ENCODE results near the gene BCAR1.
"Not testable (repeated sequence)": the region's sequence is repeated elsewhere in the genome, so short reads cannot be mapped to it uniquely, and the experiment has no call there.

BCAR1 gene, protein sequence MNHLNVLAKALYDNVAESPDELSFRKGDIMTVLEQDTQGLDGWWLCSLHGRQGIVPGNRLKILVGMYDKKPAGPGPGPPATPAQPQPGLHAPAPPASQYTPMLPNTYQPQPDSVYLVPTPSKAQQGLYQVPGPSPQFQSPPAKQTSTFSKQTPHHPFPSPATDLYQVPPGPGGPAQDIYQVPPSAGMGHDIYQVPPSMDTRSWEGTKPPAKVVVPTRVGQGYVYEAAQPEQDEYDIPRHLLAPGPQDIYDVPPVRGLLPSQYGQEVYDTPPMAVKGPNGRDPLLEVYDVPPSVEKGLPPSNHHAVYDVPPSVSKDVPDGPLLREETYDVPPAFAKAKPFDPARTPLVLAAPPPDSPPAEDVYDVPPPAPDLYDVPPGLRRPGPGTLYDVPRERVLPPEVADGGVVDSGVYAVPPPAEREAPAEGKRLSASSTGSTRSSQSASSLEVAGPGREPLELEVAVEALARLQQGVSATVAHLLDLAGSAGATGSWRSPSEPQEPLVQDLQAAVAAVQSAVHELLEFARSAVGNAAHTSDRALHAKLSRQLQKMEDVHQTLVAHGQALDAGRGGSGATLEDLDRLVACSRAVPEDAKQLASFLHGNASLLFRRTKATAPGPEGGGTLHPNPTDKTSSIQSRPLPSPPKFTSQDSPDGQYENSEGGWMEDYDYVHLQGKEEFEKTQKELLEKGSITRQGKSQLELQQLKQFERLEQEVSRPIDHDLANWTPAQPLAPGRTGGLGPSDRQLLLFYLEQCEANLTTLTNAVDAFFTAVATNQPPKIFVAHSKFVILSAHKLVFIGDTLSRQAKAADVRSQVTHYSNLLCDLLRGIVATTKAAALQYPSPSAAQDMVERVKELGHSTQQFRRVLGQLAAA

DNA sequence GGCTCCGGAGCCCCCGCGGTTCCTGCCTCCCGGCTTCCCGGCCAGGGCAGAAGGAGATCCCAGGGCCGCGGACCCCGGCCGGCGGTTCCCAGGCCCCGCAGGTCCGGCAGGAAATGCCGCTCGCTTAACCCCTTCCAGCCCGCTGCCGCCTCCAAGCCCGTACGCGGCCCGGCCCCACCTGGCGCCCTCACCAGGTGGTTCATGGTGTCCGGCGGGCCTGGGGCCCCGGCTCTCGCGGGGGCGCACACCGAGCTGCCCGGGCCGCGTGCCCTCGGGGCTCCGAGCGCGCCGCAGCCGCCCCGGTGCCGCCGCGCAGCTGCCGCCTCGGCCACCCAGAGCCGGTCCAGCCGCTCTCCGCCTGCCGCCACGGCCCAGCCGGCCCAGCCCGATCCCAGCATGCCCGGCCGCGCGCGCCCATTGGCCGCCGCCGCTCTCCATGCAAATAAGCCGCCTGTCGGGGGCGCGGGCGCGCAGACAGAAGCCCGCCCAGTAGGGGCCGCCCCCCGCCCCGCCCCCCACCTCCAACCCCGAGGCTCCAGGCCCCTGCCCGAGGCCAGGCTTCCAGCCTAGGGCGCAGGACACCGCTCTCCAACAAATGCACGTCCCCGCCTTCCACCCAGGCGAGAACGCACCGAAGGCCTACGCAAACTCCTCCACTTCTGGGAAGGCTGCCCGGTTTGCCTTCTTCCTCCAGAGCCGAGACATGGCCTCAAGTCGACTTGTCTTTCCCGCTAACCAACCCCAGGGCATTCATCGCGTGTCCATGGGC, at the start of gene BCAR1:
BCAR1 (minus strand) TSS at position 345 of the 769 bp plus-strand sequence; CDS start at position 203, 142 bp downstream.
- no peak for DNase-seq (ENCODE audit: low read depth, low spot score)

DNA sequence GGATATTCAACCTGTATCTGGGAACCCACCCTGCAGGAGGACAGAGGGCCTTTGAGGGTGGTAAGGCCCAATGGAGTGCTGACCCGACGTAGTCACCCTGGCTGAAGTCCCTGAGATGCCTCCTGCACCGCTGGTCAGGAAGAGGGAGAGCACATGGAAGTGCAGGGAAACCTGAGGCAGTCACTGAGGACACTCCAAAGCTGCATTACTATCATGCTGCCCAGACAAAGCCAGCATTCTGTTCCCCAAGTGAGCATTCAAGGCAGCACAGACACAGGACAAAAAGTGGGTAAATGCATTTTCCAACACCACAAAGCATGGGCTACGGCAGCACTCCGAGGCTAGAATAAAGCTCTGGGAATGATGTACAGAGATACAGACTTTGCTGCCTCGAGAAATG, 46.8 kb upstream of the BCAR1 start:
- DNase-seq (ENCODE audit: low read depth, low spot score): no peak

DNA sequence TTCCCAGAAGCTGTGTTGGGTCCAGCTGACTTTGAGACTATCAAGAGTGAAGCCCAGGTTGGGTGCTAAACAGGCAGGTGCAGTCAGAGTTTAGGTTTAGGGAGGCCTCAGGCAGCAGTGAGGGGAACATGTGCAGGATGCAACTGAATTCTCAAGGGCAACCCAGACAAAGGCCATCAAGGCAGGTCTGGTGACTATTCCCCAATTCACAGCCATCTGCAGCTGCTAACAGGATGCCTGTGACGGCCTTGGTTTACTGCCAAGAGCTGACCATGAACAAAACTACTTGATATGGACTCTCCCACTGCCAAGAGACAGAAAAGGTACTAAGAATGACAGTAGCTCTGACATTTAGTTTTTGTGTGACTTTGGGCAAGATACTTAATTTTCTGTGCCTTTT, 45.2 kb upstream of the BCAR1 start:
- no peak for DNase-seq (ENCODE audit: low read depth, low spot score)

DNA sequence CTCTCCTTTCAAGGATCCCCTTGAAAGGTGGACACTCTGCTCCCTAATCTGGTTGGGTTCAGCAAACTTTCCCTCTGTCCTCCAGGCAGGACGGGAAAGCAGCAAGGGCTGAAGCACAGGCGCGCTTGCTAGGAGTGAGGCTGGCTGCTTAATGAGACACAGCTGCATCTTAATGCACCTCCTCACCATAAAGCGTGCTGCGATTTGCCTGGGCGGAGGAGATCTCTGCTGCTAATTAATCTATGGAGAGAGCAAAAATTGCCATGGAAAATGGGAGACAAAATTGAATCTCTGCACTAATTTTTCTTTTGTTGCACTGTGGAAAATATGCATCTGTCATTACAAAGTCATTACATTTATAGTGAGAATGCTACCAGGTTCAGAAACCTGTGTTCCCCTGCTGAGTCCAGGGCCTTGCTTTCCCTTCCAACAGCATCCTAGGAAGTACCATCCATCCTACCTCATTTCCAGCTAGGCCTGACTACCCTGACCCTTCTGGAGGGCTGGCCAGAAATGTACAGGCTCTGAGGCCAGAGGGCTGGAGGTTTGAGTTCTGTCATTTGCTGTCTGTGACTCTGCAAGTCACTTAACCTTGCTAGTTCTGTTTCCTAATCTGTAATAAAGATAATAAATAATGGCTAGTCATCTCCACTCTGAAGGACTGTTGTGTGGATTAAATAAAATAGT, 43.5 kb upstream of the BCAR1 start:
- DNase-seq (ENCODE audit: low read depth, low spot score): no peak

DNA sequence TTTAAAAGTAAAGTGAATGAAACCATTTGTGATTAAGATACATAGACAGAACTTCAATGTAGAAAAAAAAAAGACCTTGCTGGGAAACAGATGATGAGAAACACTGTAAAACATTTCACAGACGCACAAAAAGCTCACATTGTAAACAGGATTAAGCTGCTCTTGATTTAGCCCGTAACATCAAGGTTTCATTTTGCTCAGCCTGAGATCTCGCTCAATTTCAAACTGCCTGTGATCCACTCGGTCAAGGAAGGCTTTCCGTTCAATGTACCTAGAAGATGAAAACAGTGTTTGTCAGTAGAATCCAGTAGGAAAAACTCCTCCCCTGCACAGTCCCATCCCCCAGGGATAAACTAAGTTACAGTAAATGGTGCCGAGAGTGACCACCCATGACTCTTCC, 42.3 kb upstream of the BCAR1 start:
- no peak for DNase-seq (ENCODE audit: low read depth, low spot score)

DNA sequence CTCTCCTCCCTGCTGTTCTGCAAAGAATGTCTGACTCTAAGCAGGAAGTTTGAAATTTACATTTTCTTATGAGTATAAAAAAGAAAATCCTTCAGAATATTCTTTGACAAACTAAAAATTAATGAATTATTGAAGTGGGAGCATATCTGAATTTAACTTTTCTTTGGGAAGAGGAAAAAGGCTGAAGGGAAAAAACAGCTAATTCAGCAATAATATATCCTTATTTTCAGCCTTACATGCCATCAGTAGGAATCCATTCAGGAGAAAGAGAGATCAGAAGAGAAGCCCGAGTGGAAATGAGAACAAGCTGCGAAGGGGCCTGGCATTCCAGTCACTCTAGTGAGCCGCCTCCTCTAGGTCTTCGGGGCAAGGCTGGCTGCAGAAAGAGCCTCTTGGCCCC, 41.7 kb upstream of the BCAR1 start:
- no peak for DNase-seq (ENCODE audit: low read depth, low spot score)

DNA sequence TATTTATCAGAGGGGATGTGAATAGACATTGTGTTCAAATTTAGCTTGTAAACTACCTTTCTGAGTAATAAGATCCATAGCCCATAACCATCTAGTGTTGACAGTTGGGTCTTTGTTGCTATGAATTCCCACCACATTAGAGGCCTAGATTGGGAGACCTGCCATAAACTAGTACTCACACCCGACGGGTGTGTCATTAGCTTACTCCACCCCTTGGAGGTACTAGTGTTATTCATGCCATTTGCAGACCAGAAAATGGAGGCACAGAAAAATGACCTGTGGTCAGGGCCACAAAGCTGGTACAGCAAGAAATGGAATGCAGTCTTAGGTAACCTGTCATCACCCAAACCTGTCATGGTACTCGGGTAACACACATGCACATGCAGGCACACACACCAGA, 41.3 kb upstream of the BCAR1 start:
- DNase-seq (ENCODE audit: low read depth, low spot score): no peak

DNA sequence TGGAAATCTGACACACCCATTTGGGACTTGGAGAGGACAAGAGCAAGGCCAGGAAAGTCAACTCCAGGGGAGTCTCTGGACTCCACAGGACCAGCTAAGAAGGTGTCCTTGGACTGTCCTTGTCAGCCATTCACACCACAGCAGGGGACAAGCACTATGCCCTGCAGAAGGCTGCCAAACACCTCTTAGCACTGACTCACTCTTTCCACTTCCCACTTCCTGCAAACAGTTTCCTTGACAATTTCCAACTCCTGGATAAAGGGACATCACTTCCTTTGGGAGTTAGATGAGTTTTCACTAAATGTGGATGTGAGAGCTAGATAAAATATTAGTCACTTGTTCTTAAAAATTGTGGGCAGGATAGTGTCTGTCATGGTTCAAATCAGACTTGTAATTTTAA, 37.8 kb upstream of the BCAR1 start:
- peak; percentile 25 for DNase-seq (ENCODE audit: low read depth, low spot score)

DNA sequence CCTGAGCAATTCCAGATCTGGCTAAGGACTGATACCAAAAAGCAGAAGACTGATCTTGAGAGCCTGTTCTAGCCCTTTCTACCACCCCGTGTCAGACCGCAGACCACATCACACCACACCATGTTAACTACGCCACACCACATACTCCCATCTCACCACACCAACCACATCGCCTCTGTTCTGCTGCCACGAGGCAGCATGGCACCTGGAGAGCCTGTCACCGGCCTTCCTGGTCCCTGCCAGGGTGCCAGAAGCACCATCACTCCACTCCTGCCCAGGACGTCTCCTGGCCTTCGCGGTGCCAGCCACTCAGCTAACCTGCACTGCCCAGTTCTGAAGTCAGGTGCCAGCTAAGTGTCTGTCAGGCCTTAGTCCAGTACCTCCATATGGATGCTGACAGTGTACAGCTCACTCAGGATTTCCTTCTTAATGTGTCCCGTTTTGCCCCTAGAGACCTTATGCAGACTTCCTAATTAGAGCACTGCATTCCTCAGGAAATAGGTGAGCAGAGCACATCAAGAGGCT, 37.2 kb upstream of the BCAR1 start:
- no peak for DNase-seq (ENCODE audit: low read depth, low spot score)

DNA sequence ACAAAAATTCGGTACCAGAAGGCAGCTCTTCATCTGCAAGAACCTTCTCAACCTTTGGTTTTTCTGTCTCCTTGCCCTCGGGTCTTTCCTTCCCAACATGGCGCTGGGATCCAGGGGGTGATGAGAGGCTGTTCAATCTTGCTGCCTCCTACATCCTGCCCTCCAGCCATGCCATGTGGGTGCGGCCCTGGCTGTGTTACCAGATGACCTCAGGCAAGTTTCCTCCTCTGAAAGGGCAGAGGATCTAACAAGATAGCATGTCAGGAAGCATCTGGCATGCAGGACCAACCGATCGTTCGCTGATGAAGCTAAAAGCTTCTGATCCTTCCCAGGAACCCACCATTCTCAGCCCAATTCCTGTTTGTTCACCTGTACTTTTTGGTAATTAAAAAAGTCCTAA, 36.8 kb upstream of the BCAR1 start:
- DNase-seq (ENCODE audit: low read depth, low spot score): no peak

DNA sequence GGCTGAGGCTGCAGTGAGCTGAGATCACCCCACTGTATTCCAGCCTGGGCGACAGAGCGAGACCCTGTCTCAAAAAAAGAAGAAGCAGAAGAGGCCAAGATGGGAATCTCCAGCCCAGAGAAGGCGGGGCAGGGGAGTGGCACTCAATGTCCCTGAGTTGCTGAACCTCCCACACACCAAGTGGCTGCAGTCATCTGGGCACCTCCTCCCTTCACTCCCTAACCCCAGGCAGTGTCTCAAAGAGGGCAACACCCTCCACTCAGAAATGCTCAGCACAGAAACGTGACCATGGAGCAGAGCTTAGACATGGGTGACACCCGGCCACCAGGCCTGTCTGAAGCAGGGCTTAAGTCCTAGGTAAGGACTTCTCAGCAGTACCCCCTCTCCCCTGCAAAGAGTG, 36.3 kb upstream of the BCAR1 start:
- no peak for DNase-seq (ENCODE audit: low read depth, low spot score)

DNA sequence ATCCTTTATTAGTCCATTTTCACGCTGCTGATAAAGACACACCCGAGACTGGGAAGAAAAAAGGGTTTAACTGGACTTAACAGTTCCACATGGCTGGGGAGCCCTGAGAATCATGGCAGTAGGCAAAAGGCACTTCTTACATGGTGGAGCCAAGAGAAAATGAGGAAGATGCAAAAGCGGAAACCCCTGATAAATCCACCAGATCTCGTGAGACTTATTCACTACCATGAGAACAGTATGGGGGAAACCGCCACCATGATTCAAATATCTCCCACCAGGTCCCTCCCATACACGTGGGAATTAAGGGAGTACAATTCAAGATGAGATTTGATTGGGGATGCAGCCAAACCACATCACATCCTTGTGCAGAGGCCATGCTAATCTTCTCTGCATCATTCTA, 35.0 kb upstream of the BCAR1 start:
- DNase-seq (ENCODE audit: low read depth, low spot score): no peak

DNA sequence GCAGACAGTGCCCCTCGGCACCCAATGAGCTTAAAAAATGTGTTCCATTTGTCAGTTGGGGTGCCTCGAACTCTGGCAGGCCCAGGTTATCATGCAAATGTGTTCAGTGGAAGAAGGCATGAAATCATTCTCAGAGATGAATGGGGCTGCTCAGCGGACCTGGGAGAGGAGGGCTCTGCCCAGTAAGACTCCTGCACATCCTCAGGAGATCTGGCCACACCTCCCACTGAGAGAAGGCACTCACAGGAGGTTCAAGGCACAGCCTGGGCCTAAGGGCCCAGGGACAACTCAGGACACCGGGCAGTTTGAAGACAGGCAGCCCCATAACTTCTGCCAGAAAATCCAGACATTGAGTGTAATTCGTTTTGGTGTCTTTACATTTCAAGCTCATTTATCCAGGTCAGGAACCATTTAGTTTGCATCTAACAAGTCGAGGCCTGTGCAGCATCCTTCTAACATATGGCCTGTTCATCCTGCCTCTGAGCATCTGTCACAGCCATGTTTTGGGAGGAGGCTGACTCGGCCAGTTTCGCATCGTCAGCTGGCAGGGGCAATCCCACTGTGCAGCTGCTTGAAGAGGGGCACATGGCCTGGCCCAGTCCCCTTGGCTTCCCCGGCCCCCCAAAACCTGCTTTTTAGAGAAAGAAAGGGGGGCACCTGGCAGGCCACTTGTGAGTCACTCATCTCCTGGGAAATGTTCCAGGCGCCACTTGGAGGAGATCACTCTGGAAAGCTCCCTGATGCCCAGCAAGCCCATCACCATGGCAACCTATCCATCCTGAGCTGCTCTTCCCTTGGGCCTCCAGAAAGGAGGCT, 31.2 kb upstream of the BCAR1 start:
- DNase-seq (ENCODE audit: low read depth, low spot score): no peak

DNA sequence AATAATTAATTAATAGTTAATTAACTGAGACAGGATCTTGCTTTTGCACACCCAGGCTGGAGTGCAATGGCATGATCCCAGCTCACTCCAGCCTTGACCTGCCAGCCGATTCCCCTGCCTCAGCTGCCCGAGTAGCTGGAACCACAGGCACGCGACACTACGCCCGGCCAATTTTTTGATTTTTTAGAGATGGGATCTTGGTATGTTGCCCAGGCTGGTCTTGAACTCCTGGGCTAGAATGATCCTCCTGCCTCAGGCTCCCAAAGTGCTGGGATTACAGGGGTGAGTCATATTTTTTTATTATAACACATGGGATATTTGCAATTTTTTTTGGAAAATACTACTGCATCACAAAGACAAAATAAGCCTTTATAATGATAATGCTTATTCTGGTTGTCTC, 30.4 kb upstream of the BCAR1 start:
- no peak for DNase-seq (ENCODE audit: low read depth, low spot score)

DNA sequence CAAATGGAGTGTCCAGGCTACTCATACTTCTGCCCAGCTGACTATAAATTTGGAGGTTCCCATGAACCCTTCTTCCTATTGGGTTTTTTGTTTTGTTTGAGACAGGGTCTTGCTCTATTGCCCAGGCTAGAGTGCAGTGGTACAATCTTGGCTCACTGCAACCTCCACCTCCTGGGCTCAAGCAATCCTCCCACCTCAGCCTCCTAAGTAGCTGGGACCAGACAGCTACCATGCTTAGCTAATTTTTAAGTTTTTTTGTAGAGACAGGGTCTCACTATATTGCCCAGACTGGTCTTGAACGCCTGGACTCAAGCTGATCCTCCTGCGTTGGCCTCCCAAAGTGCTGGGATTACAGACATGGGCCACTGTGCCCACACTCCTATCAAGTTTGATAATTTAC, 29.6 kb upstream of the BCAR1 start:
- not testable (repeated sequence) for DNase-seq (ENCODE audit: low read depth, low spot score)

DNA sequence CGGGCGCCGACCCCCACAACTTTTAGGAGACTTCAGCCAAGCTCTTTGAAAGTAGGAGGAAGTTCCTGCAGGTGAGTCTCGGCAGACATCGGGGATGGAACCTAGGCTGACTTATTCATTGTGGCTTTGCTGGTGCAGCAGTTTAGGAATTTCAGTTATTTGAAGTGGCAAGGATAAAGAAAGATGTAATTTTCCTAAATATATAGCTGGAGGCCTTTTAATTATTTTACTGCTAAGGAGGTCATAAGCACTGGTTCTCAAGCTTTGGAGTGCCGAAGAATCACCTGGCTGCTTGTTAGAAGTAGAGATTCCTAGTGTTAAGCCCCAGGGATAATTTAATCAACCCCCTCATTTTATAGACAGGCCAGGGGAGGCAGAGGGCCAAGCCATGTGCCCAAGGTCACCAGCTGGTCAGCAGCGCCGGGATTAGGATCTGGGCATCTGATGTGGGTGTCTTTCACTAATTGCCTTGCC, 28.9 kb upstream of the BCAR1 start:
- DNase-seq (ENCODE audit: low read depth, low spot score): no peak

DNA sequence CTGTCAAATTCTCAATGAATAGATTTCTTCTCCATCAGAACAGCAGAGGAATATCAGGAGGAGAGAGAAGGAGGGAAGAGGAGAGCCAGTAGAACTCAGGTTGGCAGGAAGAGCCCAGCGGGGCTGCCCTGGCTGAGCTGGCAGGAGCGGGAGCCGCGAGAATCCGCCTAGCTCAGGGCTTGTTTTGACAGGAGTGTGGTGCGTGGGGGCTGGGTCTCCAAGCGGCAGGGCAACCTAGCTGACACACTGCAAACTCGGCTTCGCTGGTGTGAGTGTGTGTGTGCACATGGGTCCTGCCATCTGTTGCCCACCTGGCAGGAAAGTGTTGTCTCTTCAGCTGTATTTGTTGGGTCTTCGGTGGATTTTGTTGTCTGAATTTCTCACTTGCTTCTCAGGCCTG, 27.9 kb upstream of the BCAR1 start:
- DNase-seq (ENCODE audit: low read depth, low spot score): no peak

DNA sequence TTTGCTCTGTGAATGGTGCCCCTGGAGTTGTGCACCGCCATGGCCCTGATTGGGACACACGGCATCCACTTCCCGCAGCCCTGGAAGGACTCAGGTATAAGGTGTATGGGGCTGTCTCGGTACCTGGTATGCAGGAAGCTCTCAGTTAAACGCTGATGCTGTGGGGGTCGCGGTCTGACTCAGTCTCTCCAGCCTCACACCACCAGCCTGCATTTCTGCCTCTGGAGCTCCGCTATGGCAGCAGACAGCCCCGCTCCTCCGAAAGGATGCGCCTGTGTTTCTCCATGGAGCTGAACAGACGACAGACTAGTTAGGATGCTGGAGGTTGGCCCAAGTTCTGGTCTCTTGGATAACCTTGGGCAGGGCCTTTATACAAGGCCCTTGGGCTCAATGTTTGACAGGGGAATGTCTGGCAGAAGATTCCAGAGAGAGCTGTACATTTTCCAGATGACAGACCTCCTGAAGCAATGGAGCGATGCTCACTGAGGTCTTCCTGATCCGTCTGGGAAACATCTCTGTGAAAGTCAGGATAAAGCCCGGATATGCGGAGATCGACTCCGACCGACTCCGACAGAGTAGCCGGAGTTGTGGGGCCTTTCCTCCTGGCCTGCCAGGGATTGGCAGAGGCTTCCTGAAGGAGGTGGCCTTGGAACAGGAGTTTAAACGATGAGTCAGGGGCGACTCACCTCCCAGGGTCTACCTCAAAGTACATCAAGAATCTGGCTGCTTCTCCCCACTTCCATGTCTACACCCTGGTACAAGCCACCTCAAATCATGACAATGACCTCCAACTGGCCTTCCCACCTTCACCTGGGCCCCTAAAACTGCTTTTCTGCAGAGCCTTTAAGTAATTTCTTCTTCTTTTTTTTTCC, 21.9 kb upstream of the BCAR1 start:
- no peak for DNase-seq (ENCODE audit: low read depth, low spot score)

DNA sequence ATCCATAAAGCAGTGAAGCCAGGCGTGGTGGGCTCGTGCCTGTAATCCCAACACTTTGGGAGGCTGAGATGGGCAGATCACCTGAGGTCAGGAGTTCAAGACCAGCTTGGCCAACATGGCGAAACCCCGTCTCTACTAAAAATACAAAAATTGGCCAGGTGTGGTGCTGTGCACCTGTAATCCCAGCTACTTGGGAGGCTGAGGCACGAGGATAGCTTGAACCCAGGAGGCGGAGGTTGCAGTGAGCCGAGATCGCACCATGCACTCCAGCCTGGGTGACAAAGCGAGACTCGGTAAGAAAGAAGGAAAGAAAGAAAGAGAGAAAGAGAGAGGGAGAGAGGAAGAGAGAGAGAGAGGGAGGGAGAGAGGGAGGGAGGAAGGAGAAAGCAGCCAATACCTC, 21.2 kb upstream of the BCAR1 start:
- DNase-seq (ENCODE audit: low read depth, low spot score): not testable (repeated sequence)
